GM12878 (cell line): ENCODE results near the gene FAM98C. TPM values are rescaled to one million over a fixed set of nuclear protein-coding genes. Genes with fewer than 3 reads are reported as not detected.

Experiments
- ATAC-seq: fragments of 200-7000 bp; cut with Tn5 transposase; 3 replicates; pipeline ENCODE4 v1.9.1; 2020; ENCODE audit warnings: mild to moderate bottlenecking, moderate library complexity
- BruUV-seq: library from RNA; stranded (reverse); fragments of 400-500 nt; replicated peaks from 2 replicates; lab custom pipeline; 2021; lab: Mats Ljungman, UMichigan
- CTCF ChIA-PET: fragments of 300-600 bp; sonication (Branson Sonifier 250); formaldehyde crosslinking; extraction: SDS; loops from one replicate; lab custom pipeline; 2021; ENCODE audit warnings: inconsistent platforms; lab: Yijun Ruan, JAX
- POLR2A ChIA-PET: fragments of 350-600 bp; formaldehyde crosslinking; extraction: SDS; loops from one replicate; lab custom pipeline; 2021; ENCODE audit warnings: inconsistent platforms; lab: Charles Lee
- RAD21 ChIA-PET: fragments of 300-600 bp; sonication (Branson Sonifier 250); formaldehyde crosslinking; loops from one replicate; lab custom pipeline; 2023; ENCODE audit warnings: antibody characterized with exemption; ENCODE audit not compliant: unreplicated experiment; lab: Charles Lee
- SMC1A ChIA-PET: fragments of 300-600 bp; sonication (Branson Sonifier 250); formaldehyde crosslinking; loops from one replicate; lab custom pipeline; 2023; ENCODE audit not compliant: unreplicated experiment, uncharacterized antibody; lab: Charles Lee
- DNase-seq: peaks from one replicate; pipeline ENCODE4 v3.0.0-alpha.2; 2011; ENCODE audit warnings: low read depth, low spot score
- FAIRE-seq: peaks from 3 replicates; lab custom pipeline; 2011; peaks lifted over from hg19 to GRCh38; lab: Jason Lieb, UNC
- H2AFZ ChIP-seq: 2 replicates; pipeline ENCODE4 v1.6.0; 2011; ENCODE audit warnings: low read depth, low read length, control low read depth; ENCODE audit not compliant: control insufficient read depth
- H3K27ac ChIP-seq: 2 replicates; pipeline ENCODE4 v1.5.1; 2011; ENCODE audit warnings: control low read depth; ENCODE audit not compliant: control insufficient read depth, insufficient read depth
- H3K27me3 ChIP-seq, 2 experiments: replicated peaks in 1 of 2; 2 replicates each; pipeline versions ENCODE4 v1.6.0 to v1.6.1; 2011; ENCODE audit warnings: low read length in 1 of 2; ENCODE audit not compliant: control insufficient read depth in 2 of 2, insufficient read depth in 2 of 2
- H3K36me3 ChIP-seq, 2 experiments: 2 replicates each; pipeline ENCODE4 v1.5.1; 2011; ENCODE audit warnings: low read length in 1 of 2; ENCODE audit not compliant: control insufficient read depth in 2 of 2, insufficient read depth in 2 of 2
- H3K4me1 ChIP-seq: 2 replicates; pipeline ENCODE4 v1.6.1; 2011; ENCODE audit warnings: mild to moderate bottlenecking, low read length, moderate library complexity, mixed read lengths; ENCODE audit not compliant: control insufficient read depth, insufficient read depth
- H3K4me2 ChIP-seq: 2 replicates; pipeline ENCODE4 v1.6.0; 2011; ENCODE audit warnings: control low read depth; ENCODE audit not compliant: control insufficient read depth, insufficient read depth
- H3K4me3 ChIP-seq: fragments of 200-600 bp; sonication (generic); 2 replicates; pipeline ENCODE4 v1.5.1; 2016
- H3K79me2 ChIP-seq: 2 replicates; pipeline ENCODE4 v1.6.0; 2011; ENCODE audit warnings: low read length; ENCODE audit not compliant: control insufficient read depth, insufficient read depth
- H3K9ac ChIP-seq: 2 replicates; pipeline ENCODE4 v1.8.0; 2011; ENCODE audit warnings: low read length, control low read depth, mixed read lengths; ENCODE audit not compliant: control insufficient read depth, insufficient read depth
- H3K9me3 ChIP-seq: replicated peaks from 3 replicates; pipeline ENCODE4 v1.5.1; 2011; ENCODE audit warnings: mild to moderate bottlenecking, low read length; ENCODE audit not compliant: control insufficient read depth, insufficient read depth
- H4K20me1 ChIP-seq: 2 replicates; pipeline ENCODE4 v1.6.0; 2011; ENCODE audit not compliant: control insufficient read depth, insufficient read depth
- BRCA1 ChIP-seq: IDR thresholded peaks from 2 replicates; pipeline ENCODE4 v1.6.1; 2011; ENCODE audit warnings: low read depth, low read length, improper control_type of control experiment
- CBFB ChIP-seq: IDR thresholded peaks from 2 replicates; pipeline ENCODE4 v1.6.1; 2016; ENCODE audit warnings: antibody characterized with exemption, low read depth
- JUNB ChIP-seq: IDR thresholded peaks from 2 replicates; pipeline ENCODE4 v1.6.1; 2016; ENCODE audit warnings: antibody characterized with exemption, mild to moderate bottlenecking
- JUND ChIP-seq: IDR thresholded peaks from 2 replicates; pipeline ENCODE4 v1.6.1; 2012; ENCODE audit warnings: low read depth, mild to moderate bottlenecking, low read length, improper control_type of control experiment, moderate library complexity
- KLF5 ChIP-seq: fragments of 450-650 bp; IDR thresholded peaks from 2 replicates; pipeline ENCODE4 v1.6.1; 2014; ENCODE audit warnings: mild to moderate bottlenecking; ENCODE audit not compliant: partially characterized antibody
- LARP7 ChIP-seq: fragments of 450-650 bp; IDR thresholded peaks from 2 replicates; pipeline ENCODE4 v1.6.1; 2017; ENCODE audit warnings: mild to moderate bottlenecking
- NFYB ChIP-seq: IDR thresholded peaks from 2 replicates; pipeline ENCODE4 v1.6.1; 2011; ENCODE audit warnings: low read depth, mild to moderate bottlenecking, low read length, improper control_type of control experiment, moderate library complexity; ENCODE audit not compliant: insufficient read depth
- NR2F1 ChIP-seq: fragments of 450-650 bp; conservative IDR thresholded peaks from 2 replicates; pipeline ENCODE4 v1.6.1; 2017; ENCODE audit warnings: mild to moderate bottlenecking
- RAD21 ChIP-seq: IDR thresholded peaks from 2 replicates; pipeline ENCODE4 v1.6.1; 2011; ENCODE audit warnings: mild to moderate bottlenecking, low read depth, low read length, moderate library complexity; ENCODE audit not compliant: insufficient read depth
- SP1 ChIP-seq: IDR thresholded peaks from one replicate; pipeline ENCODE4 v1.6.1; 2011; ENCODE audit warnings: low read depth, low read length
- YBX1 ChIP-seq: fragments of 450-650 bp; IDR thresholded peaks from 2 replicates; pipeline ENCODE4 v1.6.1; 2016; ENCODE audit warnings: antibody characterized with exemption
- ZNF217 ChIP-seq: fragments of 450-650 bp; IDR thresholded peaks from 2 replicates; pipeline ENCODE4 v1.6.1; 2017; ENCODE audit warnings: antibody characterized with exemption, mild to moderate bottlenecking
- WGBS: methylation state at CpG from one replicate; pipeline ENCODE4 v1.1.6; 2016; ENCODE audit warnings: low lambda C conversion rate; ENCODE audit not compliant: insufficient replicate concordance, insufficient coverage; ENCODE audit errors: missing lambda C conversion rate; 5-methylcytosine and 5-hydroxymethylcytosine counted together
- in situ Hi-C: fragments of 300-500 bp; cut with MboI; formaldehyde crosslinking; loops from 9 replicates; pipeline ENCODE4 v1.14.3; 2018; ENCODE audit warnings: mixed read lengths
- intact Hi-C: fragments of 100-400 bp; cut with micrococcal nuclease; formaldehyde crosslinking; loops from one replicate; pipeline ENCODE4 v1.14.2; 2022; ENCODE audit not compliant: unreplicated experiment
- polyA plus RNA-seq, 11 experiments: library from polyadenylated mRNA; depleted of rRNA in 4 of 11; unstranded in 6 of 11; stranded (reverse) in 5 of 11; fragments of >200 nt; fragmentation: Nextera tagmentation in 4 of 11; fragmentation: Illumina TruSeq in 1 of 11; extraction: Ambion mirVana in 4 of 11; extraction: Trizol in 1 of 11; gene quantifications; 1 replicate in 1 of 11; 2 replicates in 10 of 11; pipeline versions ENCODE4 v1.2.1 to v1.2.3, GENCODE V29; 2011 to 2016; ENCODE audit warnings: inconsistent platforms in 2 of 11, missing spikeins in 2 of 11, low read depth in 1 of 11
- total RNA-seq, 4 experiments: library from RNA; depleted of rRNA in 3 of 4; stranded (reverse); fragments of >200 nt in 3 of 4; fragmentation: Illumina TruSeq in 1 of 4; extraction: Trizol in 1 of 4; gene quantifications; 2 replicates each; pipeline versions ENCODE4 v1.2.1 to v1.2.3, GENCODE V29; 2013 to 2021

The FAM98C gene
- total and polyA plus RNA-seq, 10 of the 15 experiments (the other 5 are each of a cell fraction or from before 2014, with no cell fraction given) = 1.4 to 17.2 (median 9.5) TPM

GRCh38 chr19:38442736-38443135 is 39.8 kb downstream of the FAM98C start:
- Histone ChIP-seq H3K27me3 (no peaks in the 10 kb centered on the region), H3K9me3 (no peaks in the 10 kb centered on the region), H4K20me1 (no peaks in the 10 kb centered on the region), H3K36me3 (no peaks in the 10 kb centered on the region), H3K4me1 (no peaks in the 10 kb centered on the region), H3K79me2 (no peaks in the 10 kb centered on the region), H3K4me3 (no peak overlapping the region), H3K9ac (no peak overlapping the region), H2AFZ (no peak overlapping the region), H3K27ac (no peak overlapping the region), H3K4me2 (no peak overlapping the region)
- ChIA-PET SMC1A (no interaction called here), RAD21 (no interaction called here), POLR2A (no interaction called here), CTCF (no interaction called here)
- no TSS peak for BruUV-seq
- in situ Hi-C loops = no loop called here
- DNase-seq (no peak), FAIRE-seq (no peak), ATAC-seq (no peak)
- no peak for TF ChIP-seq JUND
- TF ChIP-seq NR2F1 = no peak
- TF ChIP-seq LARP7 = no peak
- TF ChIP-seq RAD21 = no peak
- TF ChIP-seq SP1 = no peak
- TF ChIP-seq NFYB = no peak
- no peak for TF ChIP-seq KLF5
- TF ChIP-seq CBFB = no peak
- TF ChIP-seq ZNF217 = no peak
- TF ChIP-seq YBX1 = no peak
- TF ChIP-seq JUNB = no peak
- no peak for TF ChIP-seq BRCA1
- intact Hi-C loops = no loop called here
- 34% methylated on average over 9 of the region's 9 CpGs for WGBS
